Measurements from ENCODE around the gene PHACTR1. TPM values are rescaled to one million over a fixed set of nuclear protein-coding genes. Genes with fewer than 3 reads are reported as not detected.

PHACTR1 gene
- total RNA-seq, 2 experiments from 2014 or later = 1.3 to 2.3 TPM

- Mint-ChIP-seq H3K4me3 (no peak overlapping the region), H3K27ac (no peak overlapping the region), H3K27me3 (peaks cover 9% of the 10 kb centered on the region), H3K4me1 (ENCODE audit: low read depth) (no peaks in the 10 kb centered on the region), H3K36me3 (ENCODE audit: low read depth) (no peaks in the 10 kb centered on the region), H3K9me3 (no peaks in the 10 kb centered on the region)
- no peak for ATAC-seq (ENCODE audit: poor library complexity)
- no peak overlapping the region for H3K27ac ChIP-seq (ENCODE audit: low read depth in 1 of 2, low read length in 2 of 2)
- CTCF ChIA-PET = no interaction called here
- no peaks in the 10 kb centered on the region for H3K27me3 ChIP-seq (ENCODE audit: control insufficient read depth in 1 of 2, insufficient read depth in 2 of 2, low read length in 2 of 2)
- no peaks in the 10 kb centered on the region for H3K9me3 ChIP-seq (ENCODE audit: control insufficient read depth in 1 of 2, insufficient read depth in 1 of 2, low read length in 2 of 2)
- no peak overlapping the region for H3K4me3 ChIP-seq (ENCODE audit: low read length)
- intact Hi-C loops (cut with DNase I, micrococcal nuclease) = no loop called here
- H3K4me1 ChIP-seq (ENCODE audit: insufficient read depth, low read length) = no peaks in the 10 kb centered on the region
- POLR2A ChIA-PET = no interaction called here
- no peak for TF ChIP-seq CTCF (IDR thresholded peaks at IDR 0.05)
- H3K36me3 ChIP-seq (ENCODE audit: insufficient read depth, low read length) = no peaks in the 10 kb centered on the region
- no peak for DNase-seq
Observed at GRCh38 chr6:12923644-12924235, 207.2 kb downstream of the PHACTR1 start.

- Histone ChIP-seq H3K27me3 (ENCODE audit: control insufficient read depth in 1 of 2, insufficient read depth in 2 of 2, low read length in 2 of 2) (no peaks in the 10 kb centered on the region), H3K4me3 (ENCODE audit: low read length) (no peak overlapping the region), H3K36me3 (ENCODE audit: insufficient read depth, low read length) (no peaks in the 10 kb centered on the region), H3K27ac (ENCODE audit: low read depth in 1 of 2, low read length in 2 of 2) (no peak overlapping the region), H3K9me3 (ENCODE audit: control insufficient read depth in 1 of 2, insufficient read depth in 1 of 2, low read length in 2 of 2) (no peaks in the 10 kb centered on the region), H3K4me1 (ENCODE audit: insufficient read depth, low read length) (no peaks in the 10 kb centered on the region)
- POLR2A ChIA-PET = no interaction called here
- no peaks in the 10 kb centered on the region for H3K36me3 Mint-ChIP-seq (ENCODE audit: low read depth)
- H3K27me3 Mint-ChIP-seq = peaks cover 18% of the 10 kb centered on the region
- H3K4me3 Mint-ChIP-seq = no peak overlapping the region
- H3K27ac Mint-ChIP-seq = no peak overlapping the region
- ATAC-seq (ENCODE audit: poor library complexity) (no peak), DNase-seq (no peak)
- TF ChIP-seq CTCF (IDR thresholded peaks at IDR 0.05) = no peak
- CTCF ChIA-PET = no interaction called here
- intact Hi-C loops (cut with DNase I, micrococcal nuclease) = no loop called here
- no peaks in the 10 kb centered on the region for H3K9me3 Mint-ChIP-seq
- no peaks in the 10 kb centered on the region for H3K4me1 Mint-ChIP-seq (ENCODE audit: low read depth)
Observed at GRCh38 chr6:12924911-12925310, 208.3 kb downstream of the PHACTR1 start.

GRCh38 chr6:12927746-12928145 is 211.2 kb downstream of the PHACTR1 start:
- CTCF ChIA-PET = no interaction called here
- no peak overlapping the region for H3K4me3 ChIP-seq (ENCODE audit: low read length)
- no peaks in the 10 kb centered on the region for H3K4me1 ChIP-seq (ENCODE audit: insufficient read depth, low read length)
- no peaks in the 10 kb centered on the region for H3K36me3 ChIP-seq (ENCODE audit: insufficient read depth, low read length)
- H3K9me3 ChIP-seq (ENCODE audit: control insufficient read depth in 1 of 2, insufficient read depth in 1 of 2, low read length in 2 of 2) = no peaks in the 10 kb centered on the region
- intact Hi-C loops (cut with DNase I, micrococcal nuclease) = no loop called here
- DNase-seq = no peak
- no peak for TF ChIP-seq CTCF (IDR thresholded peaks at IDR 0.05)
- ATAC-seq (ENCODE audit: poor library complexity) = no peak
- no peak overlapping the region for H3K27ac ChIP-seq (ENCODE audit: low read depth in 1 of 2, low read length in 2 of 2)
- no peak overlapping the region for H3K27ac Mint-ChIP-seq
- POLR2A ChIA-PET = no interaction called here
- H3K9me3 Mint-ChIP-seq = no peaks in the 10 kb centered on the region
- H3K36me3 Mint-ChIP-seq (ENCODE audit: low read depth) = no peaks in the 10 kb centered on the region
- H3K27me3 ChIP-seq (ENCODE audit: control insufficient read depth in 1 of 2, insufficient read depth in 2 of 2, low read length in 2 of 2) = no peaks in the 10 kb centered on the region
- H3K4me3 Mint-ChIP-seq = no peak overlapping the region
- peaks cover 18% of the 10 kb centered on the region for H3K27me3 Mint-ChIP-seq
- no peaks in the 10 kb centered on the region for H3K4me1 Mint-ChIP-seq (ENCODE audit: low read depth)

Measured in CD4-positive, alpha-beta T cell (primary cell).